Naive thymus-derived CD8-positive, alpha-beta T cell (primary cell): ENCODE results near the gene SLC25A33. TPM values are rescaled to one million over a fixed set of nuclear protein-coding genes. Genes with fewer than 3 reads are reported as not detected.

Source experiments
- ATAC-seq, 2 donors: fragments of 150-1000 bp; cut with Tn5 transposase in 1 of 2; sonication (Bioruptor Pico), chemical (Tn5 transposase) in 1 of 2; 1 replicate in 1 of 2; 2 replicates in 1 of 2; pipeline ENCODE4 v1.10.0; 2021; ENCODE audit warnings: mild to moderate bottlenecking in 2 of 2, moderate library complexity in 2 of 2
- POLR2A ChIA-PET: fragments of 350-600 bp; sonication (Branson Sonifier 250); formaldehyde crosslinking; loops from one replicate; lab custom pipeline; 2021; ENCODE audit warnings: antibody characterized with exemption; lab: Charles Lee
- DNase-seq, 10 donors: peaks; one replicate each; pipeline versions ENCODE4 v3.0.0 to v3.0.0-alpha.2; 2020 to 2022
- H3K27ac Mint-ChIP-seq, 10 donors: one replicate each; pipeline ENCODE4 v1.8.0; 2020 to 2022; ENCODE audit warnings: mild to moderate bottlenecking in 10 of 10, mixed read lengths in 10 of 10, moderate library complexity in 4 of 10, inconsistent platforms in 1 of 10
- H3K27me3 Mint-ChIP-seq, 5 donors: one replicate each; pipeline ENCODE4 v1.8.0; 2021 to 2022; ENCODE audit warnings: mixed read lengths in 5 of 5
- H3K36me3 Mint-ChIP-seq, 3 donors: one replicate each; pipeline ENCODE4 v1.8.0; 2020 to 2022; ENCODE audit warnings: mixed read lengths in 3 of 3, mild to moderate bottlenecking in 2 of 3, inconsistent platforms in 1 of 3
- H3K4me1 Mint-ChIP-seq, 4 donors: one replicate each; pipeline ENCODE4 v1.8.0; 2021 to 2022; ENCODE audit warnings: mixed read lengths in 4 of 4
- H3K4me3 Mint-ChIP-seq, 10 donors: one replicate each; pipeline ENCODE4 v1.8.0; 2020 to 2022; ENCODE audit warnings: mild to moderate bottlenecking in 10 of 10, mixed read lengths in 10 of 10, moderate library complexity in 6 of 10, inconsistent platforms in 1 of 10
- H3K9me3 Mint-ChIP-seq, 9 donors: one replicate each; pipeline ENCODE4 v1.8.0; 2020 to 2022; ENCODE audit warnings: mixed read lengths in 9 of 9, mild to moderate bottlenecking in 3 of 9, inconsistent platforms in 1 of 9, moderate library complexity in 1 of 9
- polyA plus RNA-seq, 3 donors: library from polyadenylated mRNA; unstranded; fragments of 300-500 nt; fragmentation: Illumina TruSeq; gene quantifications; one replicate each; pipeline ENCODE4 v1.2.3, GENCODE V29; 2021
- total RNA-seq, 8 experiments: library from RNA in 2 of 8; stranded (reverse) in 2 of 8; gene quantifications; one replicate each; pipeline ENCODE4 v1.2.3 and lab custom pipeline; 2021 to 2026

The SLC25A33 gene
- total and polyA plus RNA-seq, 5 experiments from 2014 or later, result 3.2 to 10.5 (median 8.2) TPM

GRCh38 chr1:9590945-9591668 lies 51.8 kb downstream of the SLC25A33 start:
- ATAC-seq, result no peak
- Mint-ChIP-seq H3K4me1 (peaks cover 16 to 34% (median 26%) of the 10 kb centered on the region in 4 donors), H3K27ac (peak overlapping the region in 2 of 10 donors; percentile 40 to 65), H3K27me3 (no peaks in the 10 kb centered on the region), H3K36me3 (no peaks in the 10 kb centered on the region), H3K4me3 (peak overlapping the region in 8 of 10 donors; percentile 25 to 93 (median 50)), H3K9me3 (no peaks in the 10 kb centered on the region)
- no peak for DNase-seq
- POLR2A ChIA-PET, result interaction anchor here (0.5 kb wide), 1 partner anchor 34 kb away, joined by 7 read pairs; no protein-coding TSS in a partner anchor

GRCh38 chr1:9591669-9592509 lies 52.6 kb downstream of the SLC25A33 start:
- H3K4me3 Mint-ChIP-seq, result peak overlapping the region in 5 of 10 donors; percentile 18 to 66 (median 33)
- DNase-seq (no peak), ATAC-seq (no peak)
- H3K27ac Mint-ChIP-seq, result peak overlapping the region in 3 of 10 donors; percentile 0 to 62 (median 14)
- no peaks in the 10 kb centered on the region for H3K9me3 Mint-ChIP-seq
- peaks cover 16 to 34% (median 26%) of the 10 kb centered on the region in 4 donors for H3K4me1 Mint-ChIP-seq
- H3K36me3 Mint-ChIP-seq, result no peaks in the 10 kb centered on the region
- POLR2A ChIA-PET, result no interaction called here
- H3K27me3 Mint-ChIP-seq, result no peaks in the 10 kb centered on the region

- no peak overlapping the region for H3K4me3 Mint-ChIP-seq
- ATAC-seq, result no peak
- POLR2A ChIA-PET, result interaction anchor here (0.6 to 0.8 kb wide), 2 partner anchors 30 to 194 kb away, joined by 3 to 6 read pairs; no protein-coding TSS in a partner anchor
These were observed 53.3 kb downstream of the SLC25A33 start for GRCh38 chr1:9592510-9593075.

GRCh38 chr1:9593147-9593491 lies 53.9 kb downstream of the SLC25A33 start:
- peaks cover 16 to 33% (median 26%) of the 10 kb centered on the region in 4 donors for H3K4me1 Mint-ChIP-seq
- H3K27me3 Mint-ChIP-seq, result no peaks in the 10 kb centered on the region
- DNase-seq (no peak), ATAC-seq (no peak)
- peaks cover 0 to 1% (median 0%) of the 10 kb centered on the region in 3 donors for H3K36me3 Mint-ChIP-seq
- H3K9me3 Mint-ChIP-seq, result no peaks in the 10 kb centered on the region
- POLR2A ChIA-PET, result interaction anchor here (0.6 to 0.8 kb wide), 2 partner anchors 29 to 193 kb away, joined by 3 to 6 read pairs; no protein-coding TSS in a partner anchor
- peak overlapping the region in 3 of 10 donors; percentile 16 to 38 (median 22) for H3K27ac Mint-ChIP-seq
- H3K4me3 Mint-ChIP-seq, result no peak overlapping the region

More at GRCh38 chr1:9592510-9593075, 53.3 kb downstream of the SLC25A33 start:
- Mint-ChIP-seq H3K9me3 (no peaks in the 10 kb centered on the region), H3K4me1 (peaks cover 16 to 34% (median 26%) of the 10 kb centered on the region in 4 donors), H3K27me3 (no peaks in the 10 kb centered on the region), H3K27ac (peak overlapping the region in 2 of 10 donors; percentile 22 to 38), H3K36me3 (no peaks in the 10 kb centered on the region)
- DNase-seq, result no peak

GRCh38 chr1:9593492-9594465 lies 54.5 kb downstream of the SLC25A33 start:
- Mint-ChIP-seq H3K4me3 (no peak overlapping the region), H3K4me1 (peaks cover 16 to 30% (median 24%) of the 10 kb centered on the region in 4 donors), H3K36me3 (peaks cover 0 to 3% (median under 1%) of the 10 kb centered on the region in 3 donors), H3K27me3 (no peaks in the 10 kb centered on the region), H3K9me3 (no peaks in the 10 kb centered on the region), H3K27ac (peak overlapping the region in 1 of 10 donors; percentile 16)
- ATAC-seq, result no peak
- peak in 3 of 10 donors; percentile 12 to 15 (median 15) for DNase-seq
- POLR2A ChIA-PET, result interaction anchor here (0.7 kb wide), 1 partner anchor 58 kb away, joined by 3 read pairs; the partner anchor contains the start of gene PIK3CD

GRCh38 chr1:9594471-9595155 lies 55.3 kb downstream of the SLC25A33 start:
- H3K4me1 Mint-ChIP-seq, result peaks cover 16 to 29% (median 21%) of the 10 kb centered on the region in 4 donors
- no peak overlapping the region for H3K4me3 Mint-ChIP-seq
- H3K36me3 Mint-ChIP-seq, result peaks cover 0 to 7% (median 1%) of the 10 kb centered on the region in 3 donors
- no peaks in the 10 kb centered on the region for H3K9me3 Mint-ChIP-seq
- no peak overlapping the region for H3K27ac Mint-ChIP-seq
- DNase-seq, result no peak
- H3K27me3 Mint-ChIP-seq, result no peaks in the 10 kb centered on the region
- ATAC-seq, result no peak
- POLR2A ChIA-PET, result no interaction called here

- Mint-ChIP-seq H3K9me3 (no peaks in the 10 kb centered on the region), H3K4me3 (no peak overlapping the region), H3K4me1 (peaks cover 11 to 23% (median 18%) of the 10 kb centered on the region in 4 donors), H3K27ac (peak overlapping the region in 1 of 10 donors; percentile 53), H3K27me3 (no peaks in the 10 kb centered on the region), H3K36me3 (peaks cover 0 to 10% (median 1%) of the 10 kb centered on the region in 3 donors)
- POLR2A ChIA-PET, result no interaction called here
- ATAC-seq (no peak), DNase-seq (no peak)
These were observed 56.1 kb downstream of the SLC25A33 start for GRCh38 chr1:9595156-9595967.

GRCh38 chr1:9595968-9596340 lies 56.7 kb downstream of the SLC25A33 start:
- Mint-ChIP-seq H3K27ac (no peak overlapping the region), H3K9me3 (no peaks in the 10 kb centered on the region), H3K4me1 (peaks cover 8 to 17% (median 13%) of the 10 kb centered on the region in 4 donors), H3K27me3 (no peaks in the 10 kb centered on the region), H3K36me3 (peaks cover 0 to 14% (median 1%) of the 10 kb centered on the region in 3 donors), H3K4me3 (no peak overlapping the region)
- POLR2A ChIA-PET, result no interaction called here
- ATAC-seq (no peak), DNase-seq (no peak)

- POLR2A ChIA-PET, result no interaction called here
- peaks cover 0 to 16% (median 1%) of the 10 kb centered on the region in 3 donors for H3K36me3 Mint-ChIP-seq
- DNase-seq (no peak), ATAC-seq (no peak)
- H3K4me3 Mint-ChIP-seq, result no peak overlapping the region
- no peaks in the 10 kb centered on the region for H3K9me3 Mint-ChIP-seq
- H3K27ac Mint-ChIP-seq, result peak overlapping the region in 2 of 10 donors; percentile 59 to 69
- no peaks in the 10 kb centered on the region for H3K27me3 Mint-ChIP-seq
- H3K4me1 Mint-ChIP-seq, result peaks cover 8 to 16% (median 13%) of the 10 kb centered on the region in 4 donors
These were observed 57.3 kb downstream of the SLC25A33 start for GRCh38 chr1:9596415-9597123.
